AG08396 (cell line): ENCODE data around the gene CTPS1.

Experiments
- DNase-seq: peaks from one replicate; pipeline ENCODE4 v3.0.0; 2012; ENCODE audit warnings: low spot score, mixed read lengths

CTPS1 gene

GRCh38 chr1:40979241-40980067, at the start of gene CTPS1:
TSS of gene CTPS1 (plus strand) at chr1:40979696. CDS start at chr1:40983291, 3,595 bp downstream.
- DNase-seq: peak; percentile 99

DNA sequence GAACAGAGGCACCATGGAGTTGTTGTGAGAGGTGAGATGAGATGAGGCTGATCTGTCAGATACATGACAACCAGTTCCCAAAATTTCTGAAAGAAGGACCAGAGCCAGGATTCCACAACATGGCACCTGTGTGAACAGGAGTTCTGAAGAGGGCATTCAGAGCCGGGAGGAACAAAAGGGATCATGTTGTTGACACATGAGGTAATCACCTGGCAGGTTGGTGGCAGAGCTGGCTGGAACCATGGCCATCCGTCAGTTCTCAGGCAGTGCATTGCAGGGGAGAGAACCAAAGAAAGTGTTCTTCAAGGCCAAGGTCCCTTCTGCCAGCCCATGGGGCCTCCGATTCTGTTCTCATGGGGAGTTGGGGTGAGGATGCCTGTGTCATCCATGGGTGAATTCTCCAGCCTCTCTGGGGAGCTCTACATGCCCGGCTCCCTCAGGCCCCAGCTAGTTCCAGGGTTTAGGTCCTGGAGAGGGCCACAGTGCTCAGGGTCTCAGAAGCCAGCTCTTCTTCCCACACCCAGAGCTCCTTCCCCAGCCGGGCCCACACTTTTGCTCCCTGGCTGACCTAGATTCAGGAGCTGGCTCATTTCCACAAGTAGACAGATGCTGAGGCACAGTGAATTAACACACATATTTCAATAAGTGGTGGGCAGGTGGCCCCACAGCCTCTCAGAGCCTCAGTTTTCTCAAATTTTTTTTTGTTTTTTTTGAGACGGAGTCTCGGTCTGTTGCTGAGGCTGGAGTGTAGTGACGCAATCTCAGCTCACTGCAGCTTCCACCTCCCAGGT, 49.1 kb upstream of the CTPS1 start:
- DNase-seq: no peak

- no peak for DNase-seq
Observed at GRCh38 chr1:40931601-40932000, 47.9 kb upstream of the CTPS1 start.

DNA sequence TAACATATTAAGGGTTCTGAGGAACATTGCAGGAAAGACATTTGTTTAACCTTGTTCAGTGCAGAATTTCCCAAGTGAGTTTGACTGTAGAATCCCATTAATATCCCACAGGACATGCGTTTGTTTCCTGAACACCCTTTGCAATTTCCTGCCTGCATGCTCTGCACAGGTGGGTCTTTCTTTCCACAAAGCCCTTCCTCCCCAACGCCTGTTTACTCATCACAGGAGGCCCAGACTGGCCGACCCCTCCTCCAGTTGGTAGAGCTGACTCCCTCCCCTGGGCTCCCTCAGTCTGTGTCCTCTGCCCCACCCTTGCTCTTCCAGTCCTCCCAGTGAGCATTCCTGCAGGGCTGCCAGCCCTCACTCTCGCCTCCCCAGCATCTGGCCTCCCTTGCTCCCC, 47.5 kb upstream of the CTPS1 start:
- DNase-seq: no peak

- DNase-seq: peak; percentile 30
Observed at GRCh38 chr1:40936931-40937339, 42.6 kb upstream of the CTPS1 start.

GRCh38 chr1:40938393-40938792, 41.1 kb upstream of the CTPS1 start:
- no peak for DNase-seq

DNA sequence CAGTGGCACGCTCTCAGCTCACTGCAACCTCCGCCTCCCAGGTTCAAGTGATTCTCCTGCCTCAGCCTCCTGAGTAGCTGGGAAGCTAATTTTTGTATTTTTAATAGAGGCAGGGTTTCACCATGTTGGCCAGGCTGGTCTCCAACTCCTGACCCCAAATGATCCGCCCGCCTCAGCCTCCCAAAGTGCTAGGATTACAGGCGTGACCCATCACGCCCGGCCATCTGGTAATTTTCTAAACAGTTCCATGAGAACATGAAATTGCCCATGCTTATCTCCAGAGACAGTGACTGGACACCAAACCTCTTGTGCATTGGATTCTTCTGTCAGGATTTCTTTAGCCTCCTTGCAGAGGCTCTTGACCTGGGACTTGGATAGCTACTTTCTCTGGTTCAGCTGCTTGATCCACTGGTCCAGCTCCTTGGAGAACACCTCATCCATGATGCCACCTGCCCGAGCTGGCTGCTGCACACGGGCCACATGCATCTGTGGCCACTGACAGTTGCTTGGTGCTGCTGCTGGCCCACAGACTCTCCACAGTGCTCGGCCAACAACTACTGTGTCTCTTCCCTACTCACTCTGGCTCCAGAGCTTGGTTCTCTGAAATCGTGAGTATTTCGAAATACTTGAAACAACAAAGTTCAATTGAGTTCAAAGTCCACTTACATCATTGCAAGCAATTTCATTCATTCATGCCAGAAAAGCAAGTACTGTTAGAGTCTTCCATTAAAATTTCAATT, 40.0 kb upstream of the CTPS1 start:
- peak; percentile 51 for DNase-seq

DNA sequence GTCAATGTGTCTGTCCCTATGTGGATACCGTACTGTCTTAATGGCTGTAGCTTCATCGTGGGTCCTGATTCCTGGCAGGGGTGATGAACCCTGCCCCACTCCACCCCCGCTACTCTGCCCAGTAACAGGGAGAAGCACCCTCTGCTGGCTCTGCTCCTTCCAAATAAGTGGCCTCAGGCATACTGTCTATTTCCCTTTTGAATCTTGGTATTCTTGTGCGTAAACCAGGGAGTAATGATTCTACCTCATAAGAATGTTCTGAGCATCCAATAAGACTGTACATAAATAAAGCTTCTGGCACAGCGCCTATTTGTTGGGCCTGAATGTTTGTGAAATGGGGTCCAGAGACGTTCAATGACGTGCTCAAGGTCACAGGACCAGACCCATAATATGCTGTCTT, 35.2 kb upstream of the CTPS1 start:
- DNase-seq: peak; percentile 80

DNA sequence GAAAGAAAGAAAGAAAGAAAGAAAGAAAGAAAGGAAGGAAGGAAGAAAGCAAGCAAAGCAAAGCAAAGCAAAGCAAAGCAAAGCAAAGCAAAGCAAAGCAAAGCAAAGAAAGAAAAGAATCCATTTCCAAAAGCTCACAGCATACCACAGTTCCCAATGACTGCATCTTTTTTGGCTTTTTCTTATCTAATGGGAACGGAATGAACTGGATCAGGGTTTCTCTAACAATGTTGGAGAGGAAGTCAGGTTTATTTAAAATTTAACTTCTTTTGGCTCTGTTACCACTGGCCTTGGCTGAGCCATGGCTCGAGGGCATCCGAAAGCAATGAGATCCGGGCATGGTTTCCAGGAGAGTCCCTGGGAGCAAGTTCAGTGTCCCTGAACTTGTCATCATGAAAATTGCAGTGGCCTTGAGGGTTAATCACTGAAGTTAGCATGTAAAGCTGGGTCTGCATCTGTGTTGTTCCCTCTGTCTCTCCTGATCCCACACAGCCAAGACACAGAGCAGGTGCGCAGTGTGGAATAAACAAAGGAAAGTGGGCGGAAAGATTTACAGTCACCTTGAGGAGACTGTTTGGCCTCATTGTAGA, 34.6 kb upstream of the CTPS1 start:
- DNase-seq: peak; percentile 26

DNA sequence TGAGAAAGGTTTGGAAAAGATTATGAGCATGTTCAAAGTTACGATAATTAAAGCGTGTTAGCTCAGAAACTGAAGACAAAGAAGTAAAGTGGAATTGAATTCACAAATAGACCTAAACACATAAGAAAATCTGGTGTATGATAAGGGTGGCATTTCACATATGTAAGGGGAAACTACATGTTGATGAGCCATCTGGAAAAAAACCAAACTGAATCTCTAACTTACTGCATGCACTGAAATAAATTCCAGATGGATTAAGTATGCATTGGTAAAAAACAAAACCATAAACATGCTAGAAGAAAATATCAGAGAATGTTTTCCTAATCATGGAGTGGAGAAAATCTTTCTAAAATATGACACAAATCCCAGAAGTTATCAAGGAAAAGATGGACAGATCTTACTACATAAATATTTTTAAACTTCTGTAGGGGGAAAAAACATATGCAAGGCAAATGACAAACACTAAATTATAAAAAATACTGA, 34.0 kb upstream of the CTPS1 start:
- no peak for DNase-seq

DNA sequence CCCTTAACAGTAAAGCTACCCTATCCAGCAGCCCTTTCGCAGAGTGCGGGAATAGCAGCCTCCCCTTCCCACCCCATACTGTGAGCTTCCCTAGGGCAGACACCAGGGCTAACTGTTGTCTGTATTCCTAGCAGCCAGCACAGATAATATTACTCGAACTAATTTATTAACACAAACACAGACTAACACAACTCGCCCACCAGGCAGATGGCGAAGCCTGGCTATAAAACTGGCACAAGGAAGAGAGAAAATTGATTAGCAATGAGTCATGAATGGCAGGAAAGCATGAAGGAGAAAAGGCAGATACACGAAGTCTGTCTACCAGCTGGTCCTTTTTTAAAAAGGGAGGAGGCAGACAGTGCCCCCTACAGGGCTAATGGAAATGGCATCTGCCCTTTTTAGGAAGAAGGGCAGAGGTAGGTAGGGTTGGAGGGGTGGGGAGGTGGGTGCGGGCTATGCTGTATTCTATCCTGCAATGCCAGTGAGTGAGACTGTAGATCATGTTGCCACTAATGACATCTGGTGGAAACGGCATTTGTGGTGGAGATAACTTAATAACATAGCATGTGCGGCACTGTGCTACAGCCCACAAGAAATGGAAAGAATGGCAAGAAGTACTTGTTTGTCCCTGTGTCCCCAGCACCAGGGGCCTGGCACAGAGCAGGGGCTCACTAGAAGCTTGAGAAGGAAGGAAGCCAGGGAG, 30.6 kb upstream of the CTPS1 start:
- DNase-seq: peak; percentile 63

DNA sequence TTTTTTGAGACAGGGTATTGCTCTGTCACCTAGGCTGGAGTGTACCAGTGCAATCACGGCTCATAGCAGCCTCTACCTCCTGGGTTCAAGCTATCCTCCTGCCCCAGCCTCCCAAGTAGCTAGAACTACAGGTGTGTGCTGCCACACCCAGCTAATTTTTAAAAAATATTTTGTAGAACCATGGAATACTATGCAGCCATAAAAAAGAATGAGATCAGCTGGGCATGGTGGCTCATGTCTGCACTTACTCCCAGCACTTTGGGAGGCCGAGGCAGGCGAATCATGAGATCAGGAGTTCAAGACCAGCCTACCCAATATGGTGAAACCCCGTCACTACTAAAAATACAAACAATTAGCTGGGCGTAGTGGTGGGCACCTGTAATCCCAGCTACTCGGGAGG, 29.9 kb upstream of the CTPS1 start:
- DNase-seq: no peak

DNA sequence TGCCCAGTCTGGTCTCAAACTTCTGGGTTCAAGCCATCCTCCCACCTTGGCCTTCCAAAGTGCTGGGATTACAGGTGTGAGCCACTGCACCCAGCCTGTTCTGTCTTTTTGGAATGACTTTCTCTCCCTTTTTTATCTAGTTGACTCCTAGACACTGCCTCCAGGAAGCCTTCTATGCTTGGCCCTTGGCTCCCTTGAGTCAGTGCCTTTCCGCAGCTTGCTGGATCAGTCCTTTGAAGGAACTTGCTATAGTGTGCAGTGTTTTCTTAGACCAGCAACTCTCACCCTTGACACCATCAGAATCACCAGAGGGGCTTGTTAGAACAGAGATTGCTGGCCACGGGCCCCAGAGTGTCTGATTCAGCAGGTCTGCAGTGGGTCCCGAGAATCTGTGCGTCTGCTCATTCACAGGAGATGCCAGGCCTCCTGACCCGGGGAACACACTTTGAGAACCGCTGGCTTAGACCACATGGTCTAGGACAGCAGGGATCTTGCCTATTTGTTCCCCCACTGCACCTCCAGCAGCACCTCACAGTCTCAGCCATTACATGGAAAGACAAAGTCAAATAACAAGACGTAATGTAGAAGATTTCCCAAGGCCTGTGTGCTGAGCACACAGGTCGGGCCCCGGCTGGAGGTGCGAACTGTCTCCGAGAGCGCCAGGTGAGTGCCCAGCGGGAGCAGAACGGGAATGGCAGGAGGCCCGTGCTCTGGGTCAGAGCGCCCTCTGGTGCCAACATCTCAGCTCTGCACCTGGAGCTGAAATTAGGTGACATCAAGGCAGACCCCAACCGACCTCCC, 27.4 kb upstream of the CTPS1 start:
- DNase-seq: peak; percentile 78

DNA sequence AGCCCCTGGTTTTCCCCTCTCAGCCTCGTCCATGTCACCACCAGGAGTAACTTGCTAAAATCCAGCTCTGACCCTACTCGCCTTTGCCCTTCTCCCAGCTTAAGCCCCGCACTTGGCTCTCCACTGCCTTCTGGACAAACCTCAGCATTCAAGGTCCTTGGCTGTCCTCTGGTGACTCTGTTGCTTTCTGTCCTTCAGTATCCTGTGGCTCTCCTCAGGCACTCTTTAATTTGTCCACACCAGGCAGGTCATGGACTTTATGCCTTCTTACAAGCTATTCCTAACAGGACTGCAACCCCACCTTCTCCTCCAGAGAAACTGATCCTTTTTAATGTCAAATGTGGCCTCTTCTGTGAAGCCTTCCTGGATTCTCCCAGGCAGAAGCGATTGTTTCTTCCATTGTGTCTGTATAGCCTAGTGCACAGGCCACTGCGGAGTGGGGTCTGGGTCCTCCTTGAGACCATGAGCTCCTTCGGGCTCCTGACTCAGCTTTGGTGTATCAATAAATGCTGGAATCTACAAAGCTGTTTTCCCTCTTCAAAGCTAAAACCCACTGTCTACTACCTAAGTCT, 26.7 kb upstream of the CTPS1 start:
- DNase-seq: no peak

GRCh38 chr1:40954626-40955025, 24.9 kb upstream of the CTPS1 start:
- DNase-seq: no peak

GRCh38 chr1:40955266-40955665, 24.2 kb upstream of the CTPS1 start:
- no peak for DNase-seq

GRCh38 chr1:40956407-40956806, 23.1 kb upstream of the CTPS1 start:
- no peak for DNase-seq

DNA sequence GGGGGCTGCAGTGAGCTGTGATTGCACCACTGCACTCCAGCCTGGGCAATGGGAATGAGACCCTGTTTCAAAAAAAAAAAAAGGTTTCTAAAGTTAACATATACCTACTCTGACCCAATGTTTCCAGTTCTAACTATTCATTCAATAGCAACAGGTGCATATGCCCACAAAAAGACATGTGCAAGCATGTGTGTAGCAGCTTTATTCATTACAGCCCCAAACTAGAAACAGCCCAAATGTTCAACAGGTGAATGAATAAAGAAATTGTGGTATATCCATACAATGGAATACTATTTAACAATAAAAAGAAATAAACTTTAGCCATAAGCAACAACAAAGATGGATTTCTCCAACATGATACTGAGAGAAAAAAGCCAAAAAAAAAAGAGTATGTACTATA, 21.3 kb upstream of the CTPS1 start:
- DNase-seq: no peak

- no peak for DNase-seq
Observed at GRCh38 chr1:40965531-40965930, 14.0 kb upstream of the CTPS1 start.

- DNase-seq: no peak
Observed at GRCh38 chr1:40966417-40966816, 13.1 kb upstream of the CTPS1 start.
